Measurements from ENCODE around the gene GPRIN2. TPM values are rescaled to one million over a fixed set of nuclear protein-coding genes. Genes with fewer than 3 reads are reported as not detected.
"Not testable (repeated sequence)": the region's sequence is repeated elsewhere in the genome, so short reads cannot be mapped to it uniquely, and the experiment has no call there.

GPRIN2 gene
- total and polyA plus RNA-seq, 4 donors, result 4.9 to 10.7 (median 9.6) TPM

DNA sequence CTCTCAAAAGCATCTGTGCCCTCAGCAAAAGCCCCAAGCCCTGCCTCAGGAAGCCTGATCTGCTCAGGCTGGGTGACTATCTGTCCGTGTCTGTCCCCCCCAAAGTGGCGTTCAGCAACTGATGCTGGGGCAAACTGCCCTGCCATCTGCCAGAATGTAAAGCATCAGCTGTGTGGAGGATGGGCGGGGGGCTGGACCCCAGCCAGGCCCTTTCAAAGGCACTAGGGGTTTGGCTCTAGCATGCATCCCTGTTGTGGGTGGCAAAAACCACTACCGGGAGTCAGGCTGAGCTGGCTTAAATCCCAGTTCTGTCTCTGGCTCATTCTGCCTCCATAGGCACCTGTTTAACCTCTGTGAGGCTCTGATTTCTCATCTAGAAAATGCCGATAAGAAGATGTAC is 35.5 kb downstream of the GPRIN2 start:
- H3K4me3 ChIP-seq (ENCODE audit: low read depth, low read length), result no peak overlapping the region
- peak in 5 of 6 donors; percentile 70 to 95 (median 79) for DNase-seq (ENCODE audit: low read depth in 4 of 6, low spot score in 6 of 6)
- H3K27ac ChIP-seq (ENCODE audit: low read depth, low read length), result peak overlapping the region; percentile 58
- no peaks in the 10 kb centered on the region for H3K9me3 ChIP-seq (ENCODE audit: control insufficient read depth, insufficient read depth, low read length)
- no peaks in the 10 kb centered on the region for H3K36me3 ChIP-seq (ENCODE audit: control insufficient read depth, insufficient read depth, low read length)
- peaks cover 38% of the 10 kb centered on the region for H3K4me1 ChIP-seq (ENCODE audit: control insufficient read depth, insufficient read depth, low read length)
- 19% methylated on average over 4 of the region's 5 CpGs for WGBS (ENCODE audit: insufficient coverage)
- H3K27me3 ChIP-seq (ENCODE audit: control insufficient read depth, insufficient read depth, low read length), result no peaks in the 10 kb centered on the region

DNA sequence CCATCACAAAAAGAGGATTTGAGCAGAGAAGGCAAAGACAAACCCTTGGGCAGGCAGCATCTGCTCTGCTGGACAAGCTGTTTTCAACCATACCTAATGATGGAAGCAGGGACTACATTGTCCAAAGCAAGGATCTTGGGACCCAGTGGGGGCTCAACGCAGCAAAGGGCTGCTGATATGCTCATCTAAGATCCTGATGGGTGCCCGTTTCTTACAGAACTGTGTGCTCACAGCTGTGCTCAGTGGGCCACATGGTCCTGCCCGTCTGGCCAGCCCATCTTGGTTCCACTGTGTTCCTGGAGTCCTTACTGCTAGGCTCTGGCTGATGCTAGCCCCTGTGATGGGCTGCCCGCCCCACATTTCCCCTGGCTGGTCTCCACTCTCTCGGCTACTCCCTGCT is 36.1 kb downstream of the GPRIN2 start:
- no peak overlapping the region for H3K4me3 ChIP-seq (ENCODE audit: low read depth, low read length)

DNA sequence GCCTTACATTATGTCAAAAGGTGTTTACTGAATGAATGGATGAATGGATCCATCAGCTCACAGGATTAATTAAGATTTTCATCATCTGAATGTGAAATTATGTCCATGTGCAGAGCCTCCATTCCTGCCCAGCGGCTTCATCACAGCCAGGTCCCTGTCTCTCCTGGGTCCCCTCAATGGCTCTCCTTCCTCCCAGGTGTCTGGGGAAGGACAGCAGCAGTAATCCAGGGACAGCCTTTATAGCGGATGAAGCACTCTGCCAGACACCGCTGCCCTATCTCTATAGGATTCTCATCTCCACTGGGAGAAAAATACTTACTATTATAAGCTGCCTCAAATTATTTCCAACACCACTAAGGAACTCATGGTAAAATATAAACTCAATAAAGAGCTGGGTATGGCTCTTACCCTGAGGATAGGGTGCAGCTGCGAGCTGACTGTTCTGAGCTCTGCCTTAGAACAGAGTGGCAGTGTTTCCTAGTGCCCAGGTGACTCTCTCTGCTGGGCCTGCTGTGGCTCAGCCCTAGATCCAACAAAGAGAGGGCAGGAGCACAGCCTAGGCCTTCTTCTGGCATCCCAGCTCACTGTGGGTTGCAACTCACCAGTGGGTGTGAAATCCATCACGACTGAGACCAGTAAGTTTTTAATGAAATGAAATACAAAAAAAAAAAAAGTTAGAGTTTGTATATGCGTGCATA is 38.3 kb downstream of the GPRIN2 start:
- no peak overlapping the region for H3K27ac ChIP-seq (ENCODE audit: low read depth, low read length)
- peak in 1 of 6 donors; percentile 29 for DNase-seq (ENCODE audit: low read depth in 4 of 6, low spot score in 6 of 6)
- 85% methylated on average over 5 of the region's 6 CpGs for WGBS (ENCODE audit: insufficient coverage)
- no peaks in the 10 kb centered on the region for H3K36me3 ChIP-seq (ENCODE audit: control insufficient read depth, insufficient read depth, low read length)
- no peak overlapping the region for H3K4me3 ChIP-seq (ENCODE audit: low read depth, low read length)
- no peaks in the 10 kb centered on the region for H3K9me3 ChIP-seq (ENCODE audit: control insufficient read depth, insufficient read depth, low read length)
- H3K27me3 ChIP-seq (ENCODE audit: control insufficient read depth, insufficient read depth, low read length), result peaks cover 3% of the 10 kb centered on the region
- peaks cover 21% of the 10 kb centered on the region for H3K4me1 ChIP-seq (ENCODE audit: control insufficient read depth, insufficient read depth, low read length)

More for the DNA sequence above, 36.1 kb downstream of the GPRIN2 start:
- H3K36me3 ChIP-seq (ENCODE audit: control insufficient read depth, insufficient read depth, low read length), result no peaks in the 10 kb centered on the region
- DNase-seq (ENCODE audit: low read depth in 4 of 6, low spot score in 6 of 6), result peak in 1 of 6 donors; percentile 26
- H3K4me1 ChIP-seq (ENCODE audit: control insufficient read depth, insufficient read depth, low read length), result peaks cover 38% of the 10 kb centered on the region
- no peaks in the 10 kb centered on the region for H3K9me3 ChIP-seq (ENCODE audit: control insufficient read depth, insufficient read depth, low read length)
- peaks cover 3% of the 10 kb centered on the region for H3K27me3 ChIP-seq (ENCODE audit: control insufficient read depth, insufficient read depth, low read length)
- WGBS (ENCODE audit: insufficient coverage), result 50% methylated on average over 5 of the region's 5 CpGs
- peak overlapping the region; percentile 58 for H3K27ac ChIP-seq (ENCODE audit: low read depth, low read length)

GRCh38 chr10:46517541-46517940 is 38.9 kb downstream of the GPRIN2 start:
- no peak for DNase-seq (ENCODE audit: low read depth in 4 of 6, low spot score in 6 of 6)
- 94% methylated on average over 2 of the region's 5 CpGs for WGBS (ENCODE audit: insufficient coverage)
- peaks cover 19% of the 10 kb centered on the region for H3K4me1 ChIP-seq (ENCODE audit: control insufficient read depth, insufficient read depth, low read length)

DNA sequence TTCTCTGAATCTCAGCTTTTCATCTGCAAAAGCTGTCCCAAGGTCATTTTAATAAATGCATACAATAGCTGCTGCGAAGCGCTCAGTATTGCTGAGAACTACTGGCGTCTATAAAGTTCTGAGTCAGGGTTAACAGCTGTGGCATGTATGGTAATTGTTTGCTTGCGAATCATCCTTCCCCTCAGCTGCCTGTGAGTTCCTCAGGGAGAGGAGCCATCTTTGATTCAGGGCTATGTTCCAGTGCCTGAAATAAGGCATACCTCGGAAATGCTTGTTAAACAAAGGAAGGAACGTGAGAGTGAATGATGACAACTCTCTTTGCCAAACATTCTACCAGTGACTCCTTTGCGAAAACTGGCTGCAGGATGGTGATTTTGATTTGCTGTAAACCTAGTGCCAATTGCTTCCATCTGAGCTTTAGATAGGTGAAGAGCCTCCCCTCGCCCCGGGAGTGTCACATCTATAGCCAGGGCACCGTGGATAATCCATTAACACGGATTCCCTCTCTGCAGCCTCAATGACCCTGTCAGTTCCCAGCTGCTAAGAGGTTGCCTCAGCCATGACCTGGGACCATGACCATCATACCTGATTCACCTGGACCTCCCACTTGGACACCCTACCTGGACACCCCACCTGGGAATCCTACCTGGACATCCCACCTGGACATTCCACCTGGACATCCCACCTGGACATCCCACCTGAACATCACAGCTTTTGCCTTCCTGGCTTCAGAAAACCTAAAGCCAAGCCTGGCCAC is 39.6 kb downstream of the GPRIN2 start:
- Histone ChIP-seq H3K9me3 (ENCODE audit: control insufficient read depth, insufficient read depth, low read length) (no peaks in the 10 kb centered on the region), H3K27me3 (ENCODE audit: control insufficient read depth, insufficient read depth, low read length) (peaks cover 3% of the 10 kb centered on the region), H3K36me3 (ENCODE audit: control insufficient read depth, insufficient read depth, low read length) (no peaks in the 10 kb centered on the region), H3K4me3 (ENCODE audit: low read depth, low read length) (no peak overlapping the region), H3K4me1 (ENCODE audit: control insufficient read depth, insufficient read depth, low read length) (peaks cover 19% of the 10 kb centered on the region), H3K27ac (ENCODE audit: low read depth, low read length) (no peak overlapping the region)
- WGBS (ENCODE audit: insufficient coverage), result 70% methylated on average over 8 of the region's 11 CpGs
- peak in 1 of 6 donors; percentile 50 for DNase-seq (ENCODE audit: low read depth in 4 of 6, low spot score in 6 of 6)

More at GRCh38 chr10:46517541-46517940, 38.9 kb downstream of the GPRIN2 start:
- H3K27ac ChIP-seq (ENCODE audit: low read depth, low read length), result no peak overlapping the region
- no peak overlapping the region for H3K4me3 ChIP-seq (ENCODE audit: low read depth, low read length)
- H3K9me3 ChIP-seq (ENCODE audit: control insufficient read depth, insufficient read depth, low read length), result no peaks in the 10 kb centered on the region
- H3K27me3 ChIP-seq (ENCODE audit: control insufficient read depth, insufficient read depth, low read length), result peaks cover 3% of the 10 kb centered on the region
- H3K36me3 ChIP-seq (ENCODE audit: control insufficient read depth, insufficient read depth, low read length), result no peaks in the 10 kb centered on the region

GRCh38 chr10:46515793-46516192 is 40.7 kb downstream of the GPRIN2 start:
- 98% methylated on average over 3 of the region's 3 CpGs for WGBS (ENCODE audit: insufficient coverage)
- peaks cover 3% of the 10 kb centered on the region for H3K27me3 ChIP-seq (ENCODE audit: control insufficient read depth, insufficient read depth, low read length)
- DNase-seq (ENCODE audit: low read depth in 4 of 6, low spot score in 6 of 6), result no peak
- H3K4me1 ChIP-seq (ENCODE audit: control insufficient read depth, insufficient read depth, low read length), result peaks cover 12% of the 10 kb centered on the region
- H3K36me3 ChIP-seq (ENCODE audit: control insufficient read depth, insufficient read depth, low read length), result no peaks in the 10 kb centered on the region
- H3K4me3 ChIP-seq (ENCODE audit: low read depth, low read length), result no peak overlapping the region
- no peak overlapping the region for H3K27ac ChIP-seq (ENCODE audit: low read depth, low read length)
- no peaks in the 10 kb centered on the region for H3K9me3 ChIP-seq (ENCODE audit: control insufficient read depth, insufficient read depth, low read length)

DNA sequence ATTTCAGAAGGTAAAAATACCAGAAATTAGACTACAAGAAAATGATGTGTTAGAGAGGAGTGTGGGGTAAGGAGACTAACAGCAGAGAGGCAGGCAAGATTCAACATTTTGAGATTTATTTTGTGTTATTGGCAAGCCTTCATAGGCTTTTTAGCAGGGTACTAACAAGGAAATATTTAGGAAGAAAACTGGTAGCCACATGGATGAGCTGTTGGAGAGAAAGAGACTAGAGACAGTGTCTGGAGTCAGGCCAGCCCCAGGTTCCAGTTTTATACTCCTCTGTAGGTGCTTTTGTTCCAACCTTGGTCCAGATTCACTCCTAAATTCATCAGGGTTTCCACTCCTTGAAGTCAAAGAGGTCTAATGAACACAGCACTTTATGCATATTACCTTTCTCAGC is 41.1 kb downstream of the GPRIN2 start:
- no peaks in the 10 kb centered on the region for H3K9me3 ChIP-seq (ENCODE audit: control insufficient read depth, insufficient read depth, low read length)
- H3K4me3 ChIP-seq (ENCODE audit: low read depth, low read length), result no peak overlapping the region
- no peaks in the 10 kb centered on the region for H3K36me3 ChIP-seq (ENCODE audit: control insufficient read depth, insufficient read depth, low read length)
- DNase-seq (ENCODE audit: low read depth in 4 of 6, low spot score in 6 of 6), result no peak
- H3K4me1 ChIP-seq (ENCODE audit: control insufficient read depth, insufficient read depth, low read length), result peaks cover 7% of the 10 kb centered on the region
- H3K27me3 ChIP-seq (ENCODE audit: control insufficient read depth, insufficient read depth, low read length), result peaks cover 3% of the 10 kb centered on the region
- H3K27ac ChIP-seq (ENCODE audit: low read depth, low read length), result no peak overlapping the region

DNA sequence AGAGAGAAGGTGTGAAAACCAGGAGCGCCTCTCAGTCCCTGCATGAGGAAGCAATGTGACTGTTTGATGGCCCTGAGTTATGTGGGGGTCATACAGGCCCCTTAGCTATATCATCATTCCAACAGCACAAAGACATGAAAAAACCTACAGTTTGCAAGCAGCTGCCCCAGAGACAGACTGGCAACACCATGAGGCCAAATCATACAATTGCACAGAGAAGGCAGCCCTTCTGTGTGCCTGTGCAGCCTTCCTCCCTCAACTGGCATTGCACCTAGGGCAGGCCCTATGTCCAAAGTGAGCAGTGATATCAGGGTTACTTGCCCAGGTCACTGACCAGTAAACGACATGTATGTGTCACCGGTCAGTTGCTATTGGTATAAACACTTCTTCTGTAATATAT is 41.6 kb downstream of the GPRIN2 start:
- peaks cover 3% of the 10 kb centered on the region for H3K27me3 ChIP-seq (ENCODE audit: control insufficient read depth, insufficient read depth, low read length)
- no peaks in the 10 kb centered on the region for H3K36me3 ChIP-seq (ENCODE audit: control insufficient read depth, insufficient read depth, low read length)
- H3K4me3 ChIP-seq (ENCODE audit: low read depth, low read length), result no peak overlapping the region
- no peak for DNase-seq (ENCODE audit: low read depth in 4 of 6, low spot score in 6 of 6)
- 50% methylated on average over 1 of the region's 3 CpGs for WGBS (ENCODE audit: insufficient coverage)
- H3K4me1 ChIP-seq (ENCODE audit: control insufficient read depth, insufficient read depth, low read length), result peaks cover 3% of the 10 kb centered on the region
- H3K9me3 ChIP-seq (ENCODE audit: control insufficient read depth, insufficient read depth, low read length), result no peaks in the 10 kb centered on the region
- no peak overlapping the region for H3K27ac ChIP-seq (ENCODE audit: low read depth, low read length)

DNA sequence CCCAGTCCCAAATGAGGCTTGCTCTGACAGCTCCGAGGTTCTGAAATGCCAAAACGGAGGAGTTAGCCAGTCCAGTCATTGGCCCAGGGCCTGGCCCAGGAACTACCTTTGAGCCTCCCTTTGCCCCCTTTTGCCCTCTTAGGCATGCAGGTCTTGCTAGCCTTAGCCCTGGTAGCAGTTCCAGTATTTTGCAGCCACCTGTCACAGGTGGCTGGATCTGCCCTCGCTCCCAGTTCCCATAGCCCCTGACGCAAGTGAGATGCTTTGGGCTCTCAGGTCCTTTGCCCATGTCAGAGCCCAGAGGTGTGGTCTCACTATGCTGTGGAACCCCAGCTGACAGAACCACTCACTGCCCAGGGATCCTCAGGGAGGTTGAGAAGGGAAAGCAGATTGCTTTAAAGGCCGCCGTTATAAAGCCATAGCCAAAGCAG is 42.0 kb downstream of the GPRIN2 start:
- Histone ChIP-seq H3K4me1 (ENCODE audit: control insufficient read depth, insufficient read depth, low read length) (peaks cover 3% of the 10 kb centered on the region), H3K9me3 (ENCODE audit: control insufficient read depth, insufficient read depth, low read length) (no peaks in the 10 kb centered on the region), H3K36me3 (ENCODE audit: control insufficient read depth, insufficient read depth, low read length) (no peaks in the 10 kb centered on the region), H3K27ac (ENCODE audit: low read depth, low read length) (no peak overlapping the region), H3K4me3 (ENCODE audit: low read depth, low read length) (no peak overlapping the region), H3K27me3 (ENCODE audit: control insufficient read depth, insufficient read depth, low read length) (peaks cover 3% of the 10 kb centered on the region)
- 76% methylated on average over 6 of the region's 6 CpGs for WGBS (ENCODE audit: insufficient coverage)
- DNase-seq (ENCODE audit: low read depth in 4 of 6, low spot score in 6 of 6), result no peak

- not testable (repeated sequence) for H3K4me3 ChIP-seq (ENCODE audit: low read depth, low read length); H3K27ac ChIP-seq (ENCODE audit: low read depth, low read length); H3K36me3 ChIP-seq (ENCODE audit: control insufficient read depth, insufficient read depth, low read length); H3K27me3 ChIP-seq (ENCODE audit: control insufficient read depth, insufficient read depth, low read length); H3K9me3 ChIP-seq (ENCODE audit: control insufficient read depth, insufficient read depth, low read length); DNase-seq (ENCODE audit: low read depth in 4 of 6, low spot score in 6 of 6); H3K4me1 ChIP-seq (ENCODE audit: control insufficient read depth, insufficient read depth, low read length)
- WGBS (ENCODE audit: insufficient coverage), result no CpG with 5 or more reads among the region's 8 CpGs
Measured at GRCh38 chr10:46513333-46513732, 43.1 kb downstream of the GPRIN2 start.
